CD14-positive monocyte (primary cell): ENCODE data around the gene DHRS12. TPM values are rescaled to one million over a fixed set of nuclear protein-coding genes. Genes with fewer than 3 reads are reported as not detected.

Experiments used
- DNase-seq, 3 donors: peaks; one replicate each; pipeline ENCODE4 v3.0.0-alpha.2; 2011 to 2022
- H2AFZ ChIP-seq: 2 replicates; pipeline ENCODE4 v1.6.0; 2012; ENCODE audit warnings: mild to moderate bottlenecking, low read depth, low read length, inconsistent platforms; ENCODE audit not compliant: insufficient read depth, poor library complexity, severe bottlenecking
- H3K27ac ChIP-seq, 2 donors: 1 replicate in 1 of 2; 2 replicates in 1 of 2; pipeline ENCODE4 v1.5.1; 2012 to 2013; ENCODE audit warnings: low read length in 2 of 2, control low read depth in 1 of 2, inconsistent platforms in 1 of 2, low read depth in 1 of 2, mild to moderate bottlenecking in 1 of 2
- H3K27me3 ChIP-seq, 2 donors: one replicate each; pipeline versions ENCODE4 v1.6.0 to v1.6.1; 2011 to 2013; ENCODE audit warnings: low read length in 2 of 2; ENCODE audit not compliant: control insufficient read depth in 2 of 2, insufficient read depth in 2 of 2
- H3K36me3 ChIP-seq, 2 donors: replicated peaks in 1 of 2; 1 replicate in 1 of 2; 2 replicates in 1 of 2; pipeline versions ENCODE4 v1.5.1 to v1.6.1; 2012 to 2013; ENCODE audit warnings: low read length in 2 of 2, control low read depth in 1 of 2, inconsistent platforms in 1 of 2, mild to moderate bottlenecking in 1 of 2; ENCODE audit not compliant: insufficient read depth in 2 of 2, control insufficient read depth in 1 of 2
- H3K4me1 ChIP-seq, 2 donors: 1 replicate in 1 of 2; 2 replicates in 1 of 2; pipeline versions ENCODE4 v1.5.1 to v1.6.1; 2012 to 2013; ENCODE audit warnings: low read length in 2 of 2, control low read depth in 1 of 2, inconsistent platforms in 1 of 2, mild to moderate bottlenecking in 1 of 2, moderate library complexity in 1 of 2; ENCODE audit not compliant: insufficient read depth in 2 of 2, control insufficient read depth in 1 of 2
- H3K4me2 ChIP-seq: replicated peaks from 2 replicates; pipeline ENCODE3; 2012; ENCODE audit warnings: low read length, moderate library complexity, mild to moderate bottlenecking; ENCODE audit not compliant: poor library complexity, severe bottlenecking; ENCODE audit errors: extremely low read depth
- H3K4me3 ChIP-seq, 3 experiments: fragments of 200-600 bp in 1 of 3; sonication (generic) in 1 of 3; replicated peaks in 1 of 3; 1 replicate in 2 of 3; 2 replicates in 1 of 3; pipeline ENCODE4 v1.5.1; 2011 to 2013; ENCODE audit warnings: low read length in 3 of 3, mild to moderate bottlenecking in 3 of 3, control low read depth in 2 of 3, low read depth in 2 of 3, inconsistent platforms in 1 of 3, moderate library complexity in 1 of 3
- H3K79me2 ChIP-seq: 2 replicates; pipeline ENCODE4 v1.6.0; 2012; ENCODE audit warnings: mild to moderate bottlenecking, control low read depth, inconsistent platforms, low read length, moderate library complexity; ENCODE audit not compliant: insufficient read depth
- H3K9ac ChIP-seq: 2 replicates; pipeline ENCODE4 v1.6.0; 2017; ENCODE audit warnings: low read length, mild to moderate bottlenecking; ENCODE audit not compliant: insufficient read depth, poor library complexity, severe bottlenecking
- H3K9me3 ChIP-seq, 2 donors: replicated peaks in 1 of 2; 1 replicate in 1 of 2; 2 replicates in 1 of 2; pipeline versions ENCODE4 v1.5.1 to v1.6.1; 2012 to 2013; ENCODE audit warnings: low read length in 2 of 2, control low read depth in 1 of 2; ENCODE audit not compliant: control insufficient read depth in 1 of 2, insufficient read depth in 1 of 2
- H4K20me1 ChIP-seq: 2 replicates; pipeline ENCODE4 v1.6.0; 2012; ENCODE audit warnings: mild to moderate bottlenecking, low read length, control low read depth, moderate library complexity; ENCODE audit not compliant: insufficient read depth
- H3K27ac Mint-ChIP-seq, 7 donors: one replicate each; pipeline ENCODE4 v1.8.0; 2020; ENCODE audit warnings: mild to moderate bottlenecking in 7 of 7, mixed read lengths in 7 of 7, moderate library complexity in 6 of 7, inconsistent platforms in 2 of 7
- H3K27me3 Mint-ChIP-seq, 3 donors: one replicate each; pipeline ENCODE4 v1.8.0; 2021 to 2022; ENCODE audit warnings: low read depth in 3 of 3, mild to moderate bottlenecking in 3 of 3, mixed read lengths in 3 of 3, moderate library complexity in 3 of 3, inconsistent platforms in 1 of 3
- H3K36me3 Mint-ChIP-seq, 2 donors: one replicate each; pipeline ENCODE4 v1.8.0; 2020; ENCODE audit warnings: mixed read lengths in 2 of 2, inconsistent platforms in 1 of 2, mild to moderate bottlenecking in 1 of 2
- H3K4me1 Mint-ChIP-seq: one replicate; pipeline ENCODE4 v1.8.0; 2020; ENCODE audit warnings: mild to moderate bottlenecking, mixed read lengths
- H3K4me3 Mint-ChIP-seq, 2 donors: one replicate each; pipeline ENCODE4 v1.8.0; 2020; ENCODE audit warnings: mild to moderate bottlenecking in 2 of 2, mixed read lengths in 2 of 2, moderate library complexity in 1 of 2
- H3K9me3 Mint-ChIP-seq, 7 donors: one replicate each; pipeline ENCODE4 v1.8.0; 2020 to 2022; ENCODE audit warnings: mixed read lengths in 7 of 7, mild to moderate bottlenecking in 6 of 7, moderate library complexity in 6 of 7, inconsistent platforms in 2 of 7
- CTCF ChIP-seq: fragments of 200-600 bp; IDR thresholded peaks from one replicate; pipeline ENCODE4 v1.8.0; 2022; ENCODE audit warnings: antibody characterized with exemption, mild to moderate bottlenecking
- whole genome bisulfite sequencing: methylation state at CpG from one replicate; pipeline ENCODE4 v1.1.5; 2013; ENCODE audit warnings: missing lambda C conversion rate; ENCODE audit not compliant: insufficient coverage; 5-methylcytosine and 5-hydroxymethylcytosine counted together
- intact Hi-C, 2 donors: fragments of 100-400 bp; cut with micrococcal nuclease; formaldehyde crosslinking; loops; one replicate each; pipeline versions ENCODE4 v1.15.0 to v1.15.1; 2023
- polyA plus RNA-seq, 3 donors: library from polyadenylated mRNA; depleted of rRNA in 1 of 3; unstranded in 2 of 3; stranded (reverse) in 1 of 3; fragments of 300-500 nt in 2 of 3; fragments of >200 nt in 1 of 3; fragmentation: Illumina TruSeq in 2 of 3; gene quantifications; 1 replicate in 2 of 3; 2 replicates in 1 of 3; pipeline ENCODE4 v1.2.3, GENCODE V29; 2012 to 2021

The DHRS12 gene
- polyA plus RNA-seq, 3 donors, result 7.6 to 20.2 (median 20.0) TPM

GRCh38 chr13:51733374-51734298, 70.3 kb downstream of the DHRS12 start:
- peak overlapping the region; percentile 47 to 82 (median 65) for H3K27ac Mint-ChIP-seq
- no peak overlapping the region for H3K4me3 ChIP-seq
- peak in 1 of 3 donors; percentile 3 for DNase-seq
- H3K4me1 Mint-ChIP-seq, result peaks cover 11% of the 10 kb centered on the region
- peaks cover 37% of the 10 kb centered on the region for H3K79me2 ChIP-seq
- no peak overlapping the region for H2AFZ ChIP-seq
- peaks cover 41 to 93% of the 10 kb centered on the region in 2 donors for H3K36me3 ChIP-seq
- peaks cover 48% of the 10 kb centered on the region for H4K20me1 ChIP-seq
- no peaks in the 10 kb centered on the region for H3K9me3 ChIP-seq
- WGBS, result 100% methylated on average over 2 of the region's 3 CpGs
- intact Hi-C loops, result loop anchor here in 1 of 2 donors (10.0 kb wide), 1 partner anchor 149 kb away; the partner anchor contains the start of gene WDFY2
- H3K27me3 Mint-ChIP-seq, result no peaks in the 10 kb centered on the region
- no peaks in the 10 kb centered on the region for H3K9me3 Mint-ChIP-seq
- H3K27ac ChIP-seq, result peak overlapping the region in 1 of 2 donors; percentile 57
- no peak for TF ChIP-seq CTCF
- H3K9ac ChIP-seq, result no peak overlapping the region
- peaks cover 37 to 52% of the 10 kb centered on the region in 2 donors for H3K36me3 Mint-ChIP-seq
- H3K4me3 Mint-ChIP-seq, result no peak overlapping the region
- no peak overlapping the region for H3K4me2 ChIP-seq
- H3K27me3 ChIP-seq, result no peaks in the 10 kb centered on the region
- peaks cover 17% of the 10 kb centered on the region in 2 donors for H3K4me1 ChIP-seq

DNA sequence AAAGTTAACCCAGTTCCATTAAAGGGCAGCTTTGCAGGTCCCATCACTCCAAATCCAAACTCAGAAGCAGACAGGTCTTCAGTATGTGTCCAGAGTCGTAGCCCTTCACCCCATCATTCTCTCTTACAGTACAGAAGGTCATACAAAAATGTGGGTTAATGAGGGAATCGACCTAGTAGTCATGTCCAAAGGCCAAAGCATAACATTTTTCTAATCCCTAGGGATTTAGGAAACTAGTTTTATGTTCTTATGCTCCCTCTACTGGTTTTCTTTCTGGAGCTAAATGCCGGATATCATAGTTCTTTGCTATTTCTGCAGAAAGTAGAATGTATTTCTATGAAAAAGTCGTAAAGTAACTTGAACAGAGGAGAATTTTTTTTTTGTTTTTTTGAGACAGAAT, 72.2 kb downstream of the DHRS12 start:
- H3K4me1 Mint-ChIP-seq, result peaks cover 11% of the 10 kb centered on the region
- Histone ChIP-seq H3K27ac (peak overlapping the region in 1 of 2 donors; percentile 46), H3K79me2 (peaks cover 38% of the 10 kb centered on the region), H3K4me2 (no peak overlapping the region), H3K9ac (no peak overlapping the region), H4K20me1 (peaks cover 44% of the 10 kb centered on the region), H3K36me3 (peaks cover 50 to 93% of the 10 kb centered on the region in 2 donors), H3K4me3 (no peak overlapping the region), H2AFZ (no peak overlapping the region), H3K9me3 (no peaks in the 10 kb centered on the region), H3K4me1 (peaks cover 19 to 23% of the 10 kb centered on the region in 2 donors), H3K27me3 (no peaks in the 10 kb centered on the region)
- peaks cover 30 to 45% of the 10 kb centered on the region in 2 donors for H3K36me3 Mint-ChIP-seq
- H3K9me3 Mint-ChIP-seq, result no peaks in the 10 kb centered on the region
- H3K27ac Mint-ChIP-seq, result peak overlapping the region in 1 of 7 donors; percentile 11
- intact Hi-C loops, result loop anchor here in 1 of 2 donors (10.0 kb wide), 1 partner anchor 147 kb away; the partner anchor contains the start of gene WDFY2
- no peak for TF ChIP-seq CTCF
- no CpG with 5 or more reads among the region's 4 CpGs for WGBS
- no peaks in the 10 kb centered on the region for H3K27me3 Mint-ChIP-seq
- no peak for DNase-seq
- H3K4me3 Mint-ChIP-seq, result no peak overlapping the region
